PC-9 (cell line): ENCODE results near the gene SLFN11. TPM values are rescaled to one million over a fixed set of nuclear protein-coding genes. Genes with fewer than 3 reads are reported as not detected.
"Not testable (repeated sequence)": the region's sequence is repeated elsewhere in the genome, so short reads cannot be mapped to it uniquely, and the experiment has no call there.

Source experiments
- BruUV-seq: library from RNA; stranded (reverse); fragments of 400-500 nt; replicated peaks from 2 replicates; lab custom pipeline; 2021; lab: Mats Ljungman, UMichigan
- CTCF ChIA-PET: fragments of 300-600 bp; sonication (Branson Sonifier 250); formaldehyde crosslinking; loops from one replicate; lab custom pipeline; 2022; ENCODE audit warnings: antibody characterized with exemption; lab: Charles Lee
- POLR2A ChIA-PET: fragments of 300-600 bp; sonication (Branson Sonifier 250); formaldehyde crosslinking; loops from one replicate; lab custom pipeline; 2022; ENCODE audit warnings: antibody characterized with exemption; ENCODE audit not compliant: unreplicated experiment; lab: Charles Lee
- DNase-seq, 2 experiments: peaks; one replicate each; pipeline versions ENCODE4 v3.0.0 to v3.0.0-alpha.2; 2015 to 2022; ENCODE audit warnings: mixed read lengths in 1 of 2
- H2AFZ ChIP-seq: fragments of 200-600 bp; sonication (generic); 2 replicates; pipeline ENCODE4 v1.8.1; 2017; ENCODE audit warnings: antibody characterized with exemption
- H3F3A ChIP-seq: fragments of 200-600 bp; sonication (generic); 2 replicates; pipeline ENCODE4 v1.8.1; 2017; ENCODE audit warnings: antibody characterized with exemption, mild to moderate bottlenecking, low read depth; ENCODE audit not compliant: insufficient read depth
- H3K27ac ChIP-seq: fragments of 200-600 bp; sonication (generic); 2 replicates; pipeline ENCODE4 v1.6.1; 2016; ENCODE audit warnings: mixed run types
- H3K27me3 ChIP-seq: fragments of 200-600 bp; sonication (generic); 2 replicates; pipeline ENCODE4 v1.6.1; 2016; ENCODE audit warnings: low read depth, mixed run types; ENCODE audit not compliant: insufficient read depth
- H3K36me3 ChIP-seq: fragments of 200-600 bp; sonication (generic); 2 replicates; pipeline ENCODE4 v1.6.1; 2016; ENCODE audit warnings: low read depth, mixed run types
- H3K4me1 ChIP-seq: fragments of 200-600 bp; sonication (generic); replicated peaks from 2 replicates; pipeline ENCODE4 v1.6.1; 2016; ENCODE audit warnings: mixed run types; ENCODE audit not compliant: insufficient read depth
- H3K4me2 ChIP-seq: fragments of 200-600 bp; sonication (generic); 2 replicates; pipeline ENCODE4 v1.6.1; 2017; ENCODE audit warnings: mixed run types
- H3K4me3 ChIP-seq: fragments of 200-600 bp; sonication (generic); 2 replicates; pipeline ENCODE4 v1.6.1; 2016; ENCODE audit warnings: mixed run types
- H3K79me2 ChIP-seq: fragments of 200-600 bp; sonication (generic); 2 replicates; pipeline ENCODE4 v1.6.1; 2017; ENCODE audit warnings: low read depth, mixed run types
- H3K9me2 ChIP-seq: fragments of 200-600 bp; sonication (generic); 2 replicates; pipeline ENCODE4 v1.8.1; 2017; ENCODE audit warnings: mild to moderate bottlenecking; ENCODE audit not compliant: insufficient read depth
- H3K9me3 ChIP-seq: fragments of 200-600 bp; sonication (generic); 2 replicates; pipeline ENCODE4 v1.8.1; 2016; ENCODE audit warnings: low read depth; ENCODE audit not compliant: insufficient read depth
- H4K20me1 ChIP-seq: fragments of 200-600 bp; sonication (generic); 2 replicates; pipeline ENCODE4 v1.8.1; 2017; ENCODE audit not compliant: insufficient read depth
- CTCF ChIP-seq: fragments of 200-600 bp; sonication (generic); conservative IDR thresholded peaks from 2 replicates; pipeline ENCODE4 v1.6.1; 2017; ENCODE audit warnings: mixed run types, antibody characterized with exemption, mild to moderate bottlenecking, moderate library complexity
- EZH2 ChIP-seq: fragments of 200-600 bp; sonication (generic); IDR thresholded peaks from 2 replicates; pipeline ENCODE4 v1.8.0; 2017; ENCODE audit warnings: antibody characterized with exemption, low read depth
- intact Hi-C: fragments of 100-400 bp; cut with micrococcal nuclease; formaldehyde crosslinking; loops from one replicate; pipeline ENCODE4 v1.10.0; 2022; ENCODE audit not compliant: unreplicated experiment
- total RNA-seq: library from RNA; stranded (reverse); gene quantifications from 2 replicates; pipeline ENCODE4 v1.2.3, GENCODE V29; 2021

SLFN11 gene
- total RNA-seq, 1 experiment from 2014 or later = 0.46 TPM

DNA sequence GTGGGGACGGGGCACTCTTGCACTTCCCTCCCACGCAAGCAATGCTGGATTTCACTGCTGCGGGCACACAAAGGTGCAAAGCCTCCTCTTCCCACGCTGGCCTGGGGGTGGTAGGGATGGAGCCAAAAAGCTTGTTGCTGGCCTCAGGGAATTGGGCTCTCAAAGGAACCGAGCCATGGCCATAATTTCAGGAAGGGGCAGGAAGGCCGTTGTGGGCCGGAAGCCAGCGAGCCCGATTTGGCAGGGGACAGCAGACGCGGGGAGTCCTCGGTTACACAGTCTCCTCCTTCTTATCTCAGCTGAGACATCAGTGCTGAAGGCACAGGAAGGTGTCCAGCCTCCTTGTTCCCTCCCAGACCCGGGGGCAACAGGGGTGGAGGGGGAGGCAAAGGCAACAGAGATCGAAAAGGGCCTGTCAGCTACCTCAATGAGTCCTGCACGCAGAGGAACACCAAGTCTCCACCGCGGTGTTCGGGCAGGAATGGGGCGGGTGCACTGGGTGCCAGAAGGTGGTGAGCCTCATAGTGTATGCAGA, 59.5 kb downstream of the SLFN11 start:
- no peaks in the 10 kb centered on the region for H4K20me1 ChIP-seq
- TF ChIP-seq EZH2 = no peak
- no peak for TF ChIP-seq CTCF
- BruUV-seq = no TSS peak
- H3K9me3 ChIP-seq = no peaks in the 10 kb centered on the region
- ChIA-PET POLR2A (no interaction called here), CTCF (no interaction called here)
- H3K27ac ChIP-seq = no peak overlapping the region
- H3F3A ChIP-seq = no peaks in the 10 kb centered on the region
- H3K36me3 ChIP-seq = no peaks in the 10 kb centered on the region
- H3K4me3 ChIP-seq = no peak overlapping the region
- peaks cover 9% of the 10 kb centered on the region; the same call in 1 of the 2 replicates for H3K27me3 ChIP-seq
- H3K79me2 ChIP-seq = no peaks in the 10 kb centered on the region
- no peak overlapping the region for H3K4me2 ChIP-seq
- no peak overlapping the region for H2AFZ ChIP-seq
- no peak for DNase-seq
- no peaks in the 10 kb centered on the region for H3K4me1 ChIP-seq
- intact Hi-C loops = loop anchor here (2.0 to 10.0 kb wide), 2 partner anchors 71 to 169 kb away; partner anchors contain the start of genes NLE1, SLFN5 and UNC45B
- H3K9me2 ChIP-seq = no peaks in the 10 kb centered on the region

GRCh38 chr17:35312790-35313711, 60.4 kb downstream of the SLFN11 start:
- BruUV-seq = no TSS peak
- H4K20me1 ChIP-seq = no peaks in the 10 kb centered on the region
- intact Hi-C loops = loop anchor here (1.0 to 10.0 kb wide), 4 partner anchors 70 to 226 kb away; partner anchors contain the start of genes NLE1, SLFN5 and UNC45B
- H3K27ac ChIP-seq = no peak overlapping the region
- TF ChIP-seq CTCF (peak; percentile 82), EZH2 (no peak)
- H3K9me3 ChIP-seq = no peaks in the 10 kb centered on the region
- H3K4me3 ChIP-seq = no peak overlapping the region
- H3K4me2 ChIP-seq = no peak overlapping the region
- peak in 1 of 2 experiments; percentile 22 for DNase-seq
- H3K79me2 ChIP-seq = no peaks in the 10 kb centered on the region
- H3K27me3 ChIP-seq = peaks cover 4% of the 10 kb centered on the region; the same call in 1 of the 2 replicates
- CTCF ChIA-PET = interaction anchor here (1.1 kb wide), 1 partner anchor 220 kb away, joined by 3 read pairs; no protein-coding TSS in a partner anchor
- no peak overlapping the region for H2AFZ ChIP-seq
- H3K4me1 ChIP-seq = no peaks in the 10 kb centered on the region
- H3K9me2 ChIP-seq = no peaks in the 10 kb centered on the region
- H3F3A ChIP-seq = no peaks in the 10 kb centered on the region
- POLR2A ChIA-PET = no interaction called here
- H3K36me3 ChIP-seq = no peaks in the 10 kb centered on the region

- no peak for DNase-seq
- CTCF ChIA-PET = interaction anchor here (1.1 kb wide), 1 partner anchor 221 kb away, joined by 3 read pairs; no protein-coding TSS in a partner anchor
- Histone ChIP-seq H3K36me3 (no peaks in the 10 kb centered on the region), H3K9me3 (no peaks in the 10 kb centered on the region), H3K27me3 (no peaks in the 10 kb centered on the region), H3F3A (no peaks in the 10 kb centered on the region), H4K20me1 (no peaks in the 10 kb centered on the region), H3K4me3 (no peak overlapping the region), H3K4me1 (no peaks in the 10 kb centered on the region), H3K9me2 (no peaks in the 10 kb centered on the region), H3K79me2 (no peaks in the 10 kb centered on the region), H3K27ac (no peak overlapping the region), H3K4me2 (no peak overlapping the region), H2AFZ (no peak overlapping the region)
- TF ChIP-seq EZH2 (no peak), CTCF (no peak)
- BruUV-seq = no TSS peak
- POLR2A ChIA-PET = no interaction called here
- intact Hi-C loops = loop anchor here (1.0 to 10.0 kb wide), 4 partner anchors 70 to 227 kb away; partner anchors contain the start of genes NLE1, SLFN5 and UNC45B
Measured at GRCh38 chr17:35312346-35312745, 61.1 kb downstream of the SLFN11 start.

GRCh38 chr17:35309345-35309744, 64.1 kb downstream of the SLFN11 start:
- H3K4me1 ChIP-seq, DNase-seq, H3K36me3 ChIP-seq, H3F3A ChIP-seq, H3K79me2 ChIP-seq, intact Hi-C loops, H3K27me3 ChIP-seq, H3K9me3 ChIP-seq, H3K27ac ChIP-seq, H2AFZ ChIP-seq, H3K9me2 ChIP-seq, CTCF ChIA-PET, H3K4me2 ChIP-seq, BruUV-seq, H3K4me3 ChIP-seq, POLR2A ChIA-PET, H4K20me1 ChIP-seq: not testable (repeated sequence)
